IMR-90 (cell line): ENCODE data around the gene PHGDH. TPM values are rescaled to one million over a fixed set of nuclear protein-coding genes. Genes with fewer than 3 reads are reported as not detected.
A peak's percentile ranks its signal among the peaks of the same experiment; 100 is the strongest.
"Not testable (repeated sequence)": the region's sequence is repeated elsewhere in the genome, so short reads cannot be mapped to it uniquely, and the experiment has no call there.

ENCODE experiments used
- ATAC-seq: fragments of 200-7000 bp; cut with Tn5 transposase; 2 replicates; pipeline ENCODE4 v1.9.1; 2020; ENCODE audit warnings: low read depth, mild to moderate bottlenecking, moderate library complexity
- BruUV-seq: library from RNA; stranded (reverse); fragments of 400-500 nt; replicated peaks from 2 replicates; lab custom pipeline; 2021; lab: Mats Ljungman, UMichigan
- CTCF ChIA-PET: fragments of 300-600 bp; formaldehyde crosslinking; extraction: SDS; loops from one replicate; lab custom pipeline; 2021; ENCODE audit warnings: antibody characterized with exemption; lab: Yijun Ruan, JAX
- POLR2A ChIA-PET: fragments of 300-600 bp; sonication (Branson Sonifier 250); formaldehyde crosslinking; loops from one replicate; lab custom pipeline; 2022; ENCODE audit warnings: antibody characterized with exemption; ENCODE audit not compliant: unreplicated experiment; lab: Charles Lee
- DNase-seq: peaks from one replicate; pipeline ENCODE4 v3.0.0; 2013
- H2AFZ ChIP-seq: replicated peaks from 2 replicates; pipeline ENCODE3; 2013; ENCODE audit warnings: low read length, mild to moderate bottlenecking; ENCODE audit not compliant: poor library complexity
- H2AK5ac ChIP-seq: 2 replicates; pipeline ENCODE4 v1.6.1; 2013; ENCODE audit warnings: low read depth, low read length, inconsistent platforms
- H2AK9ac ChIP-seq: replicated peaks from 2 replicates; pipeline ENCODE3; 2013; ENCODE audit warnings: mild to moderate bottlenecking, low read depth, low read length, moderate library complexity; ENCODE audit not compliant: poor library complexity
- H2BK120ac ChIP-seq: 2 replicates; pipeline ENCODE4 v1.6.1; 2013; ENCODE audit warnings: low read depth, low read length, inconsistent platforms
- H2BK15ac ChIP-seq: 3 replicates; pipeline ENCODE4 v1.6.1; 2013; ENCODE audit warnings: low read depth, low read length, inconsistent platforms
- H2BK20ac ChIP-seq: 2 replicates; pipeline ENCODE4 v1.6.1; 2013; ENCODE audit warnings: low read depth, mild to moderate bottlenecking, inconsistent platforms, low read length, moderate library complexity
- H2BK5ac ChIP-seq: 2 replicates; pipeline ENCODE4 v1.6.1; 2013; ENCODE audit warnings: mild to moderate bottlenecking, low read depth, low read length, inconsistent platforms; ENCODE audit not compliant: poor library complexity, severe bottlenecking
- H3K14ac ChIP-seq: replicated peaks from 2 replicates; pipeline ENCODE4 v1.6.1; 2013; ENCODE audit warnings: low read depth, low read length, inconsistent platforms
- H3K18ac ChIP-seq: 2 replicates; pipeline ENCODE4 v1.6.1; 2013; ENCODE audit warnings: low read depth, low read length, control low read depth
- H3K23ac ChIP-seq: 2 replicates; pipeline ENCODE4 v1.6.1; 2013; ENCODE audit warnings: low read depth, low read length, inconsistent platforms
- H3K27ac ChIP-seq: 2 replicates; pipeline ENCODE4 v1.5.1; 2013; ENCODE audit warnings: mild to moderate bottlenecking, control low read depth, low read length; ENCODE audit not compliant: insufficient read depth
- H3K27me3 ChIP-seq: 2 replicates; pipeline ENCODE4 v1.6.1; 2013; ENCODE audit warnings: low read length; ENCODE audit not compliant: control insufficient read depth, insufficient read depth
- H3K36me3 ChIP-seq: 2 replicates; pipeline ENCODE4 v1.6.1; 2013; ENCODE audit warnings: low read length, mixed read lengths; ENCODE audit not compliant: control insufficient read depth, insufficient read depth
- H3K4ac ChIP-seq: 2 replicates; pipeline ENCODE4 v1.6.1; 2013; ENCODE audit warnings: low read depth, low read length, inconsistent platforms
- H3K4me1 ChIP-seq: 2 replicates; pipeline ENCODE4 v1.6.1; 2013; ENCODE audit warnings: low read length, mixed read lengths; ENCODE audit not compliant: control insufficient read depth, insufficient read depth
- H3K4me2 ChIP-seq: 2 replicates; pipeline ENCODE4 v1.6.1; 2013; ENCODE audit warnings: low read depth, mild to moderate bottlenecking, control low read depth, low read length, moderate library complexity
- H3K4me3 ChIP-seq: 2 replicates; pipeline ENCODE4 v1.5.1; 2013; ENCODE audit warnings: low read depth, mild to moderate bottlenecking, control low read depth, low read length, moderate library complexity; ENCODE audit not compliant: insufficient read depth
- H3K56ac ChIP-seq: 2 replicates; pipeline ENCODE4 v1.6.1; 2013; ENCODE audit warnings: low read length, inconsistent platforms; ENCODE audit not compliant: insufficient read depth; ENCODE audit errors: extremely low read depth
- H3K79me1 ChIP-seq, 2 experiments: 2 replicates each; pipeline ENCODE4 v1.6.1; 2013; ENCODE audit warnings: low read length in 2 of 2, inconsistent platforms in 1 of 2, low read depth in 1 of 2
- H3K9ac ChIP-seq: 2 replicates; pipeline ENCODE4 v1.6.1; 2013; ENCODE audit warnings: low read depth, low read length, control low read depth
- H3K9me1 ChIP-seq: 2 replicates; pipeline ENCODE4 v1.6.1; 2013; ENCODE audit warnings: low read length, inconsistent platforms; ENCODE audit not compliant: insufficient read depth
- H3K9me3 ChIP-seq: 2 replicates; pipeline ENCODE4 v1.6.1; 2013; ENCODE audit warnings: low read length; ENCODE audit not compliant: control insufficient read depth, insufficient read depth
- H4K20me1 ChIP-seq: 2 replicates; pipeline ENCODE4 v1.6.1; 2013; ENCODE audit warnings: low read length, inconsistent platforms; ENCODE audit not compliant: insufficient read depth
- H4K5ac ChIP-seq: 2 replicates; pipeline ENCODE4 v1.6.1; 2013; ENCODE audit warnings: mild to moderate bottlenecking, low read depth, low read length, control low read depth
- H4K8ac ChIP-seq, 2 experiments: 2 replicates each; pipeline ENCODE4 v1.6.1; 2013; ENCODE audit warnings: low read depth in 2 of 2, low read length in 2 of 2, control low read depth in 1 of 2, inconsistent platforms in 1 of 2
- H4K91ac ChIP-seq: 2 replicates; pipeline ENCODE4 v1.6.1; 2013; ENCODE audit warnings: low read depth, low read length, inconsistent platforms; ENCODE audit not compliant: insufficient read depth
- CEBPB ChIP-seq: IDR thresholded peaks from 2 replicates; pipeline ENCODE4 v1.6.1; 2012; ENCODE audit warnings: low read depth, low read length, improper control_type of control experiment
- RFX5 ChIP-seq: IDR thresholded peaks from 2 replicates; pipeline ENCODE4 v1.8.0; 2012; ENCODE audit warnings: low read depth, mild to moderate bottlenecking, low read length, moderate library complexity
- WGBS, 2 experiments: methylation state at CpG; one replicate each; pipeline versions ENCODE4 v1.1.5 to v1.1.7; 2013; ENCODE audit warnings: missing lambda C conversion rate in 2 of 2; ENCODE audit not compliant: insufficient read length in 1 of 2; ENCODE audit errors: extremely low coverage in 2 of 2; 5-methylcytosine and 5-hydroxymethylcytosine counted together
- dilution Hi-C: fragments of 300-500 bp; cut with HindIII; formaldehyde crosslinking; loops from one replicate; pipeline ENCODE4 v1.14.3; 2018; ENCODE audit warnings: low sequenced_read_pairs; ENCODE audit not compliant: unreplicated experiment
- in situ Hi-C: fragments of 300-500 bp; cut with MboI; formaldehyde crosslinking; loops from 3 replicates; pipeline ENCODE4 v1.14.3; 2019; ENCODE audit warnings: low sequenced_read_pairs, inconsistent platforms, mixed read lengths
- intact Hi-C: fragments of 100-400 bp; cut with micrococcal nuclease; formaldehyde crosslinking; loops from 2 replicates; pipeline ENCODE4 v1.10.0; 2022
- polyA plus RNA-seq, 3 experiments: library from polyadenylated mRNA; depleted of rRNA; stranded (reverse); fragments of >200 nt; gene quantifications; 2 replicates each; pipeline ENCODE4 v1.2.3, GENCODE V29; 2012; ENCODE audit warnings: low replicate concordance in 1 of 3
- total RNA-seq: library from RNA; depleted of rRNA; stranded (reverse); fragments of >200 nt; gene quantifications from 2 replicates; pipeline ENCODE4 v1.2.3, GENCODE V29; 2012

The PHGDH gene
- total and polyA plus RNA-seq, 2 of the 4 experiments (the other 2 are of a cell fraction): 87.9 to 331 TPM

- Histone ChIP-seq H2AK9ac (no peak overlapping the region), H3K4me1 (peaks cover 13% of the 10 kb centered on the region), H2BK15ac (no peak overlapping the region), H3K9me1 (no peaks in the 10 kb centered on the region; the same call in 1 of the 2 replicates), H2BK5ac (no peak overlapping the region), H3K27me3 (no peaks in the 10 kb centered on the region), H3K4me2 (no peak overlapping the region), H3K27ac (no peak overlapping the region), H4K20me1 (no peaks in the 10 kb centered on the region), H2AK5ac (no peak overlapping the region), H3K36me3 (no peaks in the 10 kb centered on the region), H4K5ac (no peak overlapping the region), H3K9ac (no peak overlapping the region), H3K4ac (no peak overlapping the region), H3K18ac (no peak overlapping the region), H3K56ac (no peak overlapping the region), H2BK120ac (no peak overlapping the region), H4K8ac (no peak overlapping the region), H3K23ac (no peak overlapping the region), H3K14ac (no peak overlapping the region), H3K9me3 (no peaks in the 10 kb centered on the region), H4K91ac (no peak overlapping the region), H3K4me3 (no peak overlapping the region), H2BK20ac (no peak overlapping the region), H3K79me1 (no peaks in the 10 kb centered on the region), H2AFZ (no peak overlapping the region)
- BruUV-seq: no TSS peak
- CTCF ChIA-PET: interaction anchor here (1.0 kb wide), 1 partner anchor 14 kb away, joined by 3 read pairs; no protein-coding TSS in a partner anchor
- ATAC-seq (no peak; the same call in 1 of the 2 replicates), DNase-seq (no peak)
- dilution Hi-C loops: no loop called here
- POLR2A ChIA-PET: no interaction called here
- in situ Hi-C loops: no loop called here
- no peak for TF ChIP-seq RFX5
- peak; percentile 80 for TF ChIP-seq CEBPB
- no CpG with 5 or more reads among the region's 3 CpGs for WGBS, 2 experiments
- intact Hi-C loops: loop anchor here (5.0 kb wide), 1 partner anchor 83 kb away; no protein-coding TSS in a partner anchor
These were observed 72.6 kb downstream of the PHGDH start for GRCh38 chr1:119784191-119784781.

GRCh38 chr1:119786046-119786445 is 74.3 kb downstream of the PHGDH start:
- H2BK20ac ChIP-seq, H2BK15ac ChIP-seq, H3K18ac ChIP-seq, intact Hi-C loops, H3K27me3 ChIP-seq, H4K5ac ChIP-seq, in situ Hi-C loops, H4K8ac ChIP-seq, H3K9me1 ChIP-seq, H3K79me1 ChIP-seq, H3K36me3 ChIP-seq, H3K23ac ChIP-seq, H3K27ac ChIP-seq, H3K14ac ChIP-seq, H3K4me2 ChIP-seq, dilution Hi-C loops, POLR2A ChIA-PET, DNase-seq, H4K91ac ChIP-seq, ATAC-seq, H2AFZ ChIP-seq, H3K9me3 ChIP-seq, H4K20me1 ChIP-seq, H2BK5ac ChIP-seq, H3K4me3 ChIP-seq, H2BK120ac ChIP-seq, BruUV-seq, H2AK9ac ChIP-seq, H2AK5ac ChIP-seq, H3K56ac ChIP-seq, H3K4ac ChIP-seq, H3K9ac ChIP-seq, CTCF ChIA-PET: not testable (repeated sequence)
- WGBS, 2 experiments: no CpG with 5 or more reads among the region's 7 CpGs
- peaks cover 13% of the 10 kb centered on the region for H3K4me1 ChIP-seq
